ENCODE results near the gene MED27.
A peak's percentile ranks its signal among the peaks of the same experiment; 100 is the strongest.

Gene MED27

GRCh38 chr9:131854896-131855613, 224.6 kb downstream of the MED27 start:
- peak; percentile 38 for DNase-seq

DNA sequence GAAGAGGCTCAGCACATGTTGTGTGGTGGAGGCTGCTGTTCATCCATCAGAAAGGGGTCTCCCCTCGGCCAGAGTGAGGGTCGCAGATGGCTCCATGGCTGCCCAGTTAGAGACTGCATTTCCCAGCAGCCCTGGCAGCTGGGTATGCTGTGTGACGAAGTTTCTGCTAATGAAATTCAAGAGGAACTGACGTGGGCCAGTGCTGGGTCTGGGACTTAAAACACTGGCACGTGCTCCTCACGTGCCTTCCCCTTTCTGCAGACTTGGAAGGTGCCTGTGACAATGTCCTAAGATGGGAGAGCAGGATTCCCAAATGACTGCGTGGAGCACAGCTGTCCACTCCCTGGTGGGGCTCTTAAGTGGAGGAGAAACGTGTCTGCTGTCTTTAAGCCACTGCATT, 225.3 kb downstream of the MED27 start:
- no peak for DNase-seq

DNA sequence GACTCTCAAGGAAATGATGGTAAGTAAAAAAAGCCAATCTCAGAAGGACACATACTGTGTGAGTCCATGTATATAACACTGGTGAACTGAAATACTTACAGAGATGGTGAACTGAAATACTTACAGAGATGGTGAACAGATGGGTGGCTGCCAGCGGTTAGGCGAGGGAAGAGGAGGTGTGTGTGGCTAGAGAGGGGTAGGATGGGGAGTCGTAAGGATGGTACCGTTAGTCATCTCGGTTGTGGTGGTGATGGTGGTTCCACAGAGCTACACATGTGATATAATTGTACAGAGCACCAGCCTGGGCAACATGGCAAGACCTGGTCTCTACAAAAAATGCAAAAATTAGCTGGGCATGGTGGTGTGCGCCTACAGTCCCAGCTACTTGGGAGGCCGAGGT, 226.2 kb downstream of the MED27 start:
- no peak for DNase-seq

- DNase-seq, result no peak
Observed at GRCh38 chr9:131851414-131851813, 228.3 kb downstream of the MED27 start.

DNA sequence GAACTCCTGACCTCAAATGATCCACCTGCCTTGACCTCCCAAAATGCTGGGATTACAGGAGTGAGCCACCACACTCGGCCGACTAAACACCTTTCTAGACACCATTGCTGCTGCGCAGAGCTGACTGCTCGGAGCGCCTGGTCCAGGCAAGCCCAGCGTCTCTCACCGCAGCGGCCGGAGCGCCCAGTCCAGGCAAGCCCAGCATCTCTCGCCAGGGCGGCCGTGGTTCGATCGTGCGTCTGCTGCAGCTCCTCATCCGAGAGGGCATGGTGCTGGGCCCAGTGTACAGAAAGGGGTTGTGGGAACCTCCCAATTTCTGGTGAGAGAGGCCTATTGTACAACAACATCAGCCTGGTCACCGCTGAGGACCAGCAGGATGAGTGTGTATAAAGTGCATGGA, 230.3 kb downstream of the MED27 start:
- DNase-seq, result no peak

GRCh38 chr9:131848570-131849160, 231.0 kb downstream of the MED27 start:
- DNase-seq, result no peak

- DNase-seq, result no peak
Observed at GRCh38 chr9:131847665-131848354, 231.9 kb downstream of the MED27 start.

DNA sequence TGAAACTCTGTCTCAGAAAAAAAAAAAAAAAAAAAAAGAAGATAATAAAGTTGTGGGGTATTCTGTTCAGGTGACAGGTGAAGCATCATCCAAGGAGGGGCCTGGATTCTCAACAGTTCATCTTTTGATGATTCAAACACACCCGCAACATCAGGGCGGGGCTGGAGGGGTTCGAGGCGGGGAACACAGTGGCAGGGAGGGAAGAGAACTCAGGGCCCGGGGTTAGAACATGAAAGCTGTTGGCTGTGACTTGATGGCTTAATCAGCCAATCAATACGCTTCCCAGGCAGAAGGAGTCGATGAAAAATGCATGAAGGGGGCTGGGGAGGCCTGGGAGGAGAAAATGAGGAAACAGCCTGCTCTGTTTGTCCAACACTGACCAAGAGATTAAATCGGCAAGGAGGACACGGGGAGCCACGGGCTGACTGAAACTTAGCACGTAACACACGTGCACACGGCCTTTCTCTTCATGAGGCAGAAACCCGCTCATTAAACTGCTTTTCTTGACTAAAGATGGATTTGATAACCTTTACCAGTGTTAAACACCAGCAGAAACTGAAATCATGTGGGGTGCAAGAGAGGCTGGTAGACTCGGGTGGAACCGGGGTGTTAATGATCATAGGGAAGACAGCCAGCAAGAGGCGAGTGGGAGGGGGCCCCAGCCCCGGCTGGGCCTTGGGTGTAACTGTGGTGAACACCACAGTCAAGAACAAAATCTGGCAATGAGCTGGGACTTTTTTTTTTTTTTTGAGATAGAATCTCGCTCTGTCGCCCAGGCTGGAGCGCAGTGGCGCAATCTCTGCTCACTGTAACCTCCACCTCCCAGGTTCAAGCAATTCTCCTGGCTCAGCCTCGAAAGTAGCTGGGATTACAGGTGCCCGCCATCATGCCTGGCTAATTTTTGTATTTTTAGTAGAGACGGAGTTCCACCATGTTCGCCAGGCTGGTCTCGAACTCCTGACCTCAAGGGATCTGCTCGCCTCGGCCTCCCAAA, 234.1 kb downstream of the MED27 start:
- no peak for DNase-seq

- DNase-seq, result no peak
Observed at GRCh38 chr9:131844745-131845118, 234.9 kb downstream of the MED27 start.

DNA sequence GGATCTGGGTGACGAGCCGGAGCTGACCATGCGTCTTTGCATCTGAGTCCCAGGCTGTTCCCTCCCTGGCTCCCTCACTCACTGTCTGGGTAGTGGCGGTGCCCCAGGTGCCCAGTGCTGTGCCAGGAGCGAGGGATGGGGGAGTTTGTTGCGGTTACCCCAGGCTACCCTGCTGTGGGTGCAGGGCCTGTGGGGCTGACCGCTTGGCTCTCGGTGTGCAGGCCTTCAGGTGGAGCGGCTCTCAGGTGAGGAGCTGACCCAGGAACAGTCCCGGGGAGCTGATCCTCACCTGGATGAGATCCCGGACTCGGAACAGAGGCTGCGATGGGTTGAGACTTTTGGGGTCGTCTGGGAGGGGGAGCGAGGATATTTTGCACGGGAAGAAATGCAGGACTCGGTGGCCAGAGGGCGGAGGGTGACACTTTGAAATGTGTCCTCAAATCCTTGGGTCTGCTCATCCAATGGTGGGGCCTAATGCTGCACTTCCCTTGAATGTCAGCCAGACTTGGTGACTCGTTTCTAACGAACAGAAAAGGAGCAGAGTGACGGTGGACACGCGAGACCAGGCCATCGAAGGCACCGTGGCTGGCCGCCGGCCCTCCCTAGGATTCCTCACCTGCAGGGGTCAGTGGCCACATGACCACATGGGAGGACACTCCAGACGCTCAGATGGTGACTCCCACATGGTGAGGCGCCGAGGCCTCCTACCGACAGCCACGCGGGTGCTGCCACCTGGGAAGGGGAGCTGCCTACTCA, 235.5 kb downstream of the MED27 start:
- no peak for DNase-seq

DNA sequence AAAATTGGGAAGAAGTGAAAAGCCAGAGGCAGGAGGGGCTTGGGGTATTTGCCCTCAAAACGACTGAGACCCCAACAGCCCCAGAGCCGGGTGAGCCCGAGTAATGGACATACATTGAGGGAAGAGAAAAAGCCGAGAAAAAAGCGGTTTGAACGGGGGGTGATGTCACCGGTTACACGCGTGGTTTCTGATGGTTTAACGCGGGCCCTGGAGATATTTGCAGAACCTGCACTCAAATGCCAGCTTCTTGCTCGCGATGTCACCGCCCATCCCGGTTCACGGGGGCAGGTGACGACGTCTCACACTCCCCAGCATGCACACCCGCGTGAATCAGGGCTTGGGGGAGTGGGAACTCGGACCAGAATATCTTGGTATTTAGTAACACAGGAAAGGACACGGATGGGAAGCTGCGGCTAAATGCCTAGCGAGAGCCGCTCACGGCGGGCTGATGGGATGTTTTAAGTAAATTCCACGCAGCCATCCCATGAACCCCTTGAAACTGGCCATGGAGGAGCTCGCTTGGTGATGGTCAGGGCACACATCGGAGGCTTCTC, 237.8 kb downstream of the MED27 start:
- no peak for DNase-seq

- no peak for DNase-seq
Observed at GRCh38 chr9:131840751-131841702, 238.6 kb downstream of the MED27 start.

DNA sequence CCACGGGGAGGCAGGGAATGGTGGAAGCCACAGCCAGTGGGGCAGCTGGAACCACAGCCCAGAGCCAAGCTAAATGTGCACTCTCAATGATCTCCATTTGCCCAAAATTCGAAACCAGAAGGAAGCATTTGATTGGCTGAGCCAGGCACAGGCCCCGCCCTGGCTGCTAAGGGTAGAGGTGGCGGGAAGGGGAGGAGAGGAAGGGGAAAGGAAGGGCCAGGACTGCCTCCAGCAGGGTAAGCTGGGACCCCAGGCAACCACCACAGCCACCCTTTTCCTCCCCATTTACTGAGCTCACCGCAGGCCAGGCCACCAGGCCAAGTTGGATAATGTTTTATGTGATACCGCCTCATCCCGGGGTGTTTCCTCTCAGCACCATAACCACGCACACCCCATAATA, 239.4 kb downstream of the MED27 start:
- DNase-seq, result no peak

GRCh38 chr9:131839281-131840084, 240.2 kb downstream of the MED27 start:
- no peak for DNase-seq

DNA sequence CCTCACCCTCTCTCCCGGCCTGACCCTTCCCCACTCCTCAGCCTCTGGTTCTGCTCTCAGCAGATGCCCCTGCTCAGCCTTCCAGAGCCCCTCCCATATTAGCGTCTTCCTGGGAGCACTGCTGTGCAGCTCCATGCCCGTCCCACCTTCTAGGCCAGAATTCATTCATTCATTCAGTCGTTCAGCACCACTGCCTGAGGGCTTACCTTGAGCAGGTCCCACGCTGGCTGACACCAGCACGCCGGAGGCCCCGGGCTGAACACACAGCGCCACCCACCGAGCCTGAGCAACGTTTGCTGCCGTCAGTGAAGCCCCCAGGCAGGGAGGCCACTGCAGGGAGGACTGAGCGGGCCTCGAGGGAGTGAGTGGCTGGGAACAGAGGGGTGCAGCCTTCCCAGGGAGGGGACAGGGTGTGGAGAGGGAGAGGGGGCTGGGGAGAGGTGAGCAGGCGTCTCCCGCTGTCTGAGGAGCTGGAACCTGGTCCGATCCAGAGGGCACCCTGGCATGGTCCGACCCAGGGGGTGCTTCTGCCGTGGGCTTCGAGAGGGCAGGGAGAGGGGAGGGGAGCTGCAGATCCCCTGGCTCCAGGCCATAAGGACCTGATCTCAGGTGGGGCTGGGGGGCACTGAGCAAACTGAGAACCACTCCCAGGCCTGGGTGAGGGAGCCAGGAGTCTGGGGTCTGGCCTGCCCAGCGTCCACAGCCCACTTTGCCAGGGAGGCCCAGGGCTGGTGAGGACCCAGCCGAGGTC, 241.0 kb downstream of the MED27 start:
- no peak for DNase-seq

- no peak for DNase-seq
Observed at GRCh38 chr9:131837836-131838235, 241.8 kb downstream of the MED27 start.

GRCh38 chr9:131837316-131837715, 242.4 kb downstream of the MED27 start:
- no peak for DNase-seq

GRCh38 chr9:131836607-131837315, 242.9 kb downstream of the MED27 start:
- no peak for DNase-seq

All from right kidney (tissue), 1 donor.